GM23338 (cell line): Measurements from ENCODE around the gene SCN3A. TPM values are rescaled to one million over a fixed set of nuclear protein-coding genes. Genes with fewer than 3 reads are reported as not detected.

Experiments
- ATAC-seq: fragments of 200-7000 bp; cut with Tn5 transposase; 3 replicates; pipeline ENCODE4 v1.9.1; 2020
- DNase-seq: peaks from one replicate; pipeline ENCODE4 v3.0.0-alpha.2; 2015; ENCODE audit warnings: low spot score
- H2AFZ ChIP-seq: fragments of 200-600 bp; sonication (generic); 2 replicates; pipeline ENCODE4 v1.8.0; 2016; ENCODE audit warnings: antibody characterized with exemption, mild to moderate bottlenecking, moderate library complexity
- H3F3A ChIP-seq: fragments of 200-600 bp; sonication (generic); replicated peaks from 2 replicates; pipeline ENCODE4 v1.8.0; 2017; ENCODE audit warnings: antibody characterized with exemption, mixed run types, low read depth
- H3K27ac ChIP-seq: fragments of 200-600 bp; sonication (generic); 2 replicates; pipeline ENCODE4 v1.6.1; 2016; ENCODE audit warnings: low read depth
- H3K27me3 ChIP-seq: fragments of 200-600 bp; sonication (generic); 2 replicates; pipeline ENCODE4 v1.8.0; 2016; ENCODE audit warnings: mild to moderate bottlenecking, mixed run types, moderate library complexity; ENCODE audit not compliant: insufficient read depth
- H3K36me3 ChIP-seq: fragments of 200-600 bp; sonication (generic); 2 replicates; pipeline ENCODE4 v1.8.0; 2016; ENCODE audit warnings: mild to moderate bottlenecking; ENCODE audit not compliant: insufficient read depth
- H3K4me1 ChIP-seq: fragments of 200-600 bp; sonication (generic); 2 replicates; pipeline ENCODE4 v1.8.0; 2016; ENCODE audit warnings: mild to moderate bottlenecking, moderate library complexity; ENCODE audit not compliant: insufficient read depth
- H3K4me2 ChIP-seq: fragments of 200-600 bp; sonication (generic); 2 replicates; pipeline ENCODE4 v1.7.1; 2017; ENCODE audit warnings: mixed run types
- H3K4me3 ChIP-seq: fragments of 200-600 bp; sonication (generic); 2 replicates; pipeline ENCODE4 v1.6.1; 2016; ENCODE audit warnings: mixed run types
- H3K79me2 ChIP-seq: fragments of 200-600 bp; sonication (generic); replicated peaks from 2 replicates; pipeline ENCODE4 v1.8.0; 2017; ENCODE audit warnings: mild to moderate bottlenecking; ENCODE audit not compliant: insufficient read depth
- H3K9me2 ChIP-seq: fragments of 200-600 bp; sonication (generic); 2 replicates; pipeline ENCODE4 v1.8.0; 2017; ENCODE audit not compliant: insufficient read depth
- H4K20me1 ChIP-seq: fragments of 200-600 bp; sonication (generic); replicated peaks from 2 replicates; pipeline ENCODE4 v1.8.0; 2017; ENCODE audit warnings: mild to moderate bottlenecking; ENCODE audit not compliant: insufficient read depth
- H3K27ac Mint-ChIP-seq: 2 replicates; pipeline ENCODE4 v1.8.0; 2020; ENCODE audit warnings: inconsistent platforms, mild to moderate bottlenecking, moderate library complexity, mixed read lengths
- H3K27me3 Mint-ChIP-seq: 3 replicates; pipeline ENCODE4 v1.8.0; 2022; ENCODE audit warnings: low read depth, mild to moderate bottlenecking, moderate library complexity, mixed read lengths, inconsistent platforms; ENCODE audit not compliant: insufficient read depth, poor library complexity
- H3K36me3 Mint-ChIP-seq: 3 replicates; pipeline ENCODE4 v1.8.0; 2021; ENCODE audit warnings: low read depth, mild to moderate bottlenecking, inconsistent platforms, moderate library complexity, mixed read lengths
- H3K4me1 Mint-ChIP-seq: 3 replicates; pipeline ENCODE4 v1.8.0; 2020; ENCODE audit warnings: mild to moderate bottlenecking, inconsistent platforms, mixed read lengths
- H3K4me3 Mint-ChIP-seq: 3 replicates; pipeline ENCODE4 v1.8.0; 2021; ENCODE audit warnings: moderate library complexity, mild to moderate bottlenecking, inconsistent platforms, mixed read lengths
- H3K9me3 Mint-ChIP-seq: 3 replicates; pipeline ENCODE4 v1.8.0; 2020; ENCODE audit warnings: moderate library complexity, mild to moderate bottlenecking, inconsistent platforms, mixed read lengths
- CREB1 ChIP-seq: fragments of 250-450 bp; sonication (Bioruptor Pico); IDR thresholded peaks from 2 replicates; pipeline ENCODE4 v1.5.0; 2020; ENCODE audit warnings: low read depth, mild to moderate bottlenecking, moderate library complexity
- ETS1 ChIP-seq: IDR thresholded peaks from 2 replicates; pipeline ENCODE4 v1.6.1; 2016; ENCODE audit warnings: antibody characterized with exemption
- EZH2 ChIP-seq: fragments of 200-600 bp; sonication (generic); IDR thresholded peaks from one replicate; pipeline ENCODE4 v1.8.0; 2017; ENCODE audit warnings: antibody characterized with exemption, mild to moderate bottlenecking, low read depth; ENCODE audit not compliant: unreplicated experiment
- EZH2phosphoT487 ChIP-seq: fragments of 200-600 bp; sonication (generic); IDR thresholded peaks from one replicate; pipeline ENCODE4 v1.8.1; 2018; ENCODE audit warnings: antibody characterized with exemption; ENCODE audit not compliant: unreplicated experiment
- JUNB ChIP-seq: IDR thresholded peaks from one replicate; pipeline ENCODE4 v1.6.1; 2016; ENCODE audit warnings: antibody characterized with exemption; ENCODE audit not compliant: unreplicated experiment
- NANOG ChIP-seq: IDR thresholded peaks from 2 replicates; pipeline ENCODE4 v1.6.1; 2016; ENCODE audit warnings: antibody characterized with exemption, borderline replicate concordance
- POLR2AphosphoS5 ChIP-seq: IDR thresholded peaks from 2 replicates; pipeline ENCODE4 v1.6.1; 2016; ENCODE audit warnings: antibody characterized with exemption, low read depth
- STAT1 ChIP-seq: IDR thresholded peaks from one replicate; pipeline ENCODE4 v1.6.1; 2016; ENCODE audit warnings: antibody characterized with exemption; ENCODE audit not compliant: unreplicated experiment
- ZNF114 ChIP-seq: fragments of 250-450 bp; sonication (Bioruptor Pico); IDR thresholded peaks from 2 replicates; pipeline ENCODE4 v1.5.0; 2020; ENCODE audit warnings: mild to moderate bottlenecking, moderate library complexity
- ZNF331 ChIP-seq: fragments of 250-450 bp; sonication (Bioruptor Pico); IDR thresholded peaks from 2 replicates; pipeline ENCODE4 v1.5.0; 2020; ENCODE audit warnings: low read depth, mild to moderate bottlenecking, moderate library complexity
- ZNF462 ChIP-seq: fragments of 250-450 bp; sonication (Bioruptor Pico); IDR thresholded peaks from 2 replicates; pipeline ENCODE4 v1.5.0; 2020; ENCODE audit warnings: mild to moderate bottlenecking, moderate library complexity
- polyA plus RNA-seq: library from polyadenylated mRNA; unstranded; fragments of >200 nt; fragmentation: Nextera tagmentation; extraction: Ambion mirVana; gene quantifications from 2 replicates; pipeline ENCODE4 v1.2.1, GENCODE V29; 2016
- total RNA-seq: library from RNA; depleted of rRNA; stranded (reverse); fragments of >200 nt; shearing (Covaris generic); gene quantifications from 2 replicates; pipeline ENCODE4 v1.2.3, GENCODE V29; 2014
- TF ChIP-seq, protein P1 (sequence below): IDR thresholded peaks from one replicate; pipeline ENCODE4 v1.6.1; 2018; ENCODE audit warnings: antibody characterized with exemption; ENCODE audit not compliant: unreplicated experiment
- TF ChIP-seq, protein P2 (sequence below), 2 experiments: fragments of 200-600 bp in 1 of 2; sonication (generic) in 1 of 2; conservative IDR thresholded peaks; 2 replicates each; pipeline versions ENCODE4 v1.5.1 to v1.6.1; 2016 to 2017; ENCODE audit warnings: antibody characterized with exemption in 2 of 2, low read depth in 2 of 2, mild to moderate bottlenecking in 2 of 2, moderate library complexity in 1 of 2

The SCN3A gene
- total and polyA plus RNA-seq, 2 experiments from 2014 or later: 0.66 TPM; not detected in 1

GRCh38 chr2:165074884-165075283 lies 129.0 kb downstream of the SCN3A start:
- H3K36me3 Mint-ChIP-seq: peaks cover 14% of the 10 kb centered on the region
- no peaks in the 10 kb centered on the region for H3K79me2 ChIP-seq
- H3K4me1 Mint-ChIP-seq: peaks cover 10% of the 10 kb centered on the region
- no peak overlapping the region for H3K4me3 ChIP-seq
- no peak overlapping the region for H3K27ac Mint-ChIP-seq
- TF ChIP-seq ZNF331 (no peak), STAT1 (no peak), EZH2 (no peak), CREB1 (no peak), ZNF114 (no peak), ETS1 (no peak), ZNF462 (CRISPR knock-in tag) (no peak), NANOG (no peak), JUNB (no peak), EZH2phosphoT487 (no peak), POLR2AphosphoS5 (no peak)
- TF ChIP-seq, protein P1, sequence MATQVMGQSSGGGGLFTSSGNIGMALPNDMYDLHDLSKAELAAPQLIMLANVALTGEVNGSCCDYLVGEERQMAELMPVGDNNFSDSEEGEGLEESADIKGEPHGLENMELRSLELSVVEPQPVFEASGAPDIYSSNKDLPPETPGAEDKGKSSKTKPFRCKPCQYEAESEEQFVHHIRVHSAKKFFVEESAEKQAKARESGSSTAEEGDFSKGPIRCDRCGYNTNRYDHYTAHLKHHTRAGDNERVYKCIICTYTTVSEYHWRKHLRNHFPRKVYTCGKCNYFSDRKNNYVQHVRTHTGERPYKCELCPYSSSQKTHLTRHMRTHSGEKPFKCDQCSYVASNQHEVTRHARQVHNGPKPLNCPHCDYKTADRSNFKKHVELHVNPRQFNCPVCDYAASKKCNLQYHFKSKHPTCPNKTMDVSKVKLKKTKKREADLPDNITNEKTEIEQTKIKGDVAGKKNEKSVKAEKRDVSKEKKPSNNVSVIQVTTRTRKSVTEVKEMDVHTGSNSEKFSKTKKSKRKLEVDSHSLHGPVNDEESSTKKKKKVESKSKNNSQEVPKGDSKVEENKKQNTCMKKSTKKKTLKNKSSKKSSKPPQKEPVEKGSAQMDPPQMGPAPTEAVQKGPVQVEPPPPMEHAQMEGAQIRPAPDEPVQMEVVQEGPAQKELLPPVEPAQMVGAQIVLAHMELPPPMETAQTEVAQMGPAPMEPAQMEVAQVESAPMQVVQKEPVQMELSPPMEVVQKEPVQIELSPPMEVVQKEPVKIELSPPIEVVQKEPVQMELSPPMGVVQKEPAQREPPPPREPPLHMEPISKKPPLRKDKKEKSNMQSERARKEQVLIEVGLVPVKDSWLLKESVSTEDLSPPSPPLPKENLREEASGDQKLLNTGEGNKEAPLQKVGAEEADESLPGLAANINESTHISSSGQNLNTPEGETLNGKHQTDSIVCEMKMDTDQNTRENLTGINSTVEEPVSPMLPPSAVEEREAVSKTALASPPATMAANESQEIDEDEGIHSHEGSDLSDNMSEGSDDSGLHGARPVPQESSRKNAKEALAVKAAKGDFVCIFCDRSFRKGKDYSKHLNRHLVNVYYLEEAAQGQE: no peak
- TF ChIP-seq, protein P2, sequence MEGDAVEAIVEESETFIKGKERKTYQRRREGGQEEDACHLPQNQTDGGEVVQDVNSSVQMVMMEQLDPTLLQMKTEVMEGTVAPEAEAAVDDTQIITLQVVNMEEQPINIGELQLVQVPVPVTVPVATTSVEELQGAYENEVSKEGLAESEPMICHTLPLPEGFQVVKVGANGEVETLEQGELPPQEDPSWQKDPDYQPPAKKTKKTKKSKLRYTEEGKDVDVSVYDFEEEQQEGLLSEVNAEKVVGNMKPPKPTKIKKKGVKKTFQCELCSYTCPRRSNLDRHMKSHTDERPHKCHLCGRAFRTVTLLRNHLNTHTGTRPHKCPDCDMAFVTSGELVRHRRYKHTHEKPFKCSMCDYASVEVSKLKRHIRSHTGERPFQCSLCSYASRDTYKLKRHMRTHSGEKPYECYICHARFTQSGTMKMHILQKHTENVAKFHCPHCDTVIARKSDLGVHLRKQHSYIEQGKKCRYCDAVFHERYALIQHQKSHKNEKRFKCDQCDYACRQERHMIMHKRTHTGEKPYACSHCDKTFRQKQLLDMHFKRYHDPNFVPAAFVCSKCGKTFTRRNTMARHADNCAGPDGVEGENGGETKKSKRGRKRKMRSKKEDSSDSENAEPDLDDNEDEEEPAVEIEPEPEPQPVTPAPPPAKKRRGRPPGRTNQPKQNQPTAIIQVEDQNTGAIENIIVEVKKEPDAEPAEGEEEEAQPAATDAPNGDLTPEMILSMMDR (conservative IDR thresholded peaks at IDR 0.05; ENCODE audit: low read depth in 2 of 2): no peak
- no peaks in the 10 kb centered on the region for H3K27me3 ChIP-seq
- H3K27ac ChIP-seq: no peak overlapping the region
- DNase-seq: no peak
- H3K27me3 Mint-ChIP-seq: no peaks in the 10 kb centered on the region
- H3K4me2 ChIP-seq: no peak overlapping the region
- no peaks in the 10 kb centered on the region; the same call in 1 of the 2 replicates for H3K36me3 ChIP-seq
- H3K4me1 ChIP-seq: peaks cover 8% of the 10 kb centered on the region
- peaks cover 18% of the 10 kb centered on the region for H3K9me3 Mint-ChIP-seq
- H3K9me2 ChIP-seq: no peaks in the 10 kb centered on the region
- H2AFZ ChIP-seq: no peak overlapping the region
- no peaks in the 10 kb centered on the region for H4K20me1 ChIP-seq
- H3K4me3 Mint-ChIP-seq: no peak overlapping the region
- ATAC-seq: no peak
- H3F3A ChIP-seq: no peaks in the 10 kb centered on the region
